ENCODE measurements around the gene TCF12.

GRCh38 chr15:56913670-56914069, 4.8 kb upstream of the TCF12 start:
- no peak for TF ChIP-seq CTCF (IDR thresholded peaks at IDR 0.05; ENCODE audit: insufficient read depth, low read length)
- no peak for TF ChIP-seq REST (IDR thresholded peaks at IDR 0.05; ENCODE audit: insufficient replicate concordance, low read depth)

Measured in HL-60 (cell line).